Skin epidermis (tissue), 12 donors: ENCODE data around the gene CCL11.
"Not testable (repeated sequence)": the region's sequence is repeated elsewhere in the genome, so short reads cannot be mapped to it uniquely, and the experiment has no call there.

ENCODE experiments used
- H3K27ac ChIP-seq, 21 experiments: fragments of 200-600 bp; sonication (generic) in 11 of 21; one replicate each; pipeline ENCODE4 v1.5.0; 2020; ENCODE audit warnings: mild to moderate bottlenecking in 3 of 21, inconsistent platforms in 2 of 21, moderate library complexity in 2 of 21
- H3K4me3 ChIP-seq, 7 experiments: fragments of 200-600 bp; sonication (generic) in 2 of 7; one replicate each; pipeline ENCODE4 v1.5.0; 2020; ENCODE audit warnings: inconsistent platforms in 2 of 7, mild to moderate bottlenecking in 2 of 7, moderate library complexity in 1 of 7

CCL11 gene

DNA sequence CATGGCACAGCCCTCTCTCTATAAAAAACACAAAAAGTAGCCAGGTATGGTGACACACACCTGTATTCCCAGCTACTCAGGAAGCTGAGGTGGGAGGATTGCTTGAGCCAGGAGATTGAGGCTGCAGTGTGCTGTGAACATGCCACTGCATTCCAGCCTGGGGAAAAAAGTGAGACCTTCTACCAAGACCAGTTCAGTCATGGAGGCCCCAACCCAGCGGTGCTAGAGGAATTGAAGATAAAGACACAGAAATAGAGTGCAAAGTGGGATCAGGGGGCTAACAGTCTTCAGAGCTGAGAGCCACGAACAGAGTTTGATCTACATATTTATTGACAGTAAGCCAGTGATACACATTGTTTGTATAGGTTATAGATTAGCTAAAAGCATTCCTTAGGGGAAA lies 18.1 kb downstream of the CCL11 start:
- no peak overlapping the region for H3K27ac ChIP-seq
- H3K4me3 ChIP-seq = no peak overlapping the region

GRCh38 chr17:34305061-34305460 lies 19.5 kb downstream of the CCL11 start:
- no peak overlapping the region for H3K27ac ChIP-seq

DNA sequence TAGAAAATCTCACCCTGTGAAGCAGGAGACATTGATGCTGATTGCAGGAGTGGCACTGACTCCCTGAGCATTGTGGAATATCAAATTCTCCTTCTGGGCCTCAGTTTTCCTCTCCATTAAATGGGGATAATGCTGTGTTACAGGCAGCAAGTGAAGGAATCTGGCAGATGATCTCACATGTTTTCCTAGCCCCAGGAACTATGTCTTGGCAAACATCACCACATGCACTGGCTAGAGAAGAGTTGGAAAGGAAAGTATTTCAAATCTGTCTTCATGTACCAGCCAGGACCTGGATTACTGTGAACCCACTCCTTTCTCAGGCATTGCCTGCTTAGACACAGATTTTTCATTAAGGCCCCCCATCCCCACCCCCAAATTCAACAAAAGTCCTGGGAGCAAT lies 20.1 kb downstream of the CCL11 start:
- no peak overlapping the region for H3K4me3 ChIP-seq
- no peak overlapping the region for H3K27ac ChIP-seq

More at GRCh38 chr17:34305061-34305460, 19.5 kb downstream of the CCL11 start:
- H3K4me3 ChIP-seq = no peak overlapping the region

GRCh38 chr17:34306466-34306865 lies 20.9 kb downstream of the CCL11 start:
- peak overlapping the region in 6 of 21 experiments; percentile 3 to 67 (median 14) for H3K27ac ChIP-seq

GRCh38 chr17:34307110-34307509 lies 21.6 kb downstream of the CCL11 start:
- Histone ChIP-seq H3K27ac (peak overlapping the region in 8 of 21 experiments; percentile 3 to 67 (median 15)), H3K4me3 (no peak overlapping the region)

More at GRCh38 chr17:34306466-34306865, 20.9 kb downstream of the CCL11 start:
- H3K4me3 ChIP-seq = no peak overlapping the region

- Histone ChIP-seq H3K27ac (no peak overlapping the region), H3K4me3 (no peak overlapping the region)
Measured at GRCh38 chr17:34308371-34308770, 22.8 kb downstream of the CCL11 start.

DNA sequence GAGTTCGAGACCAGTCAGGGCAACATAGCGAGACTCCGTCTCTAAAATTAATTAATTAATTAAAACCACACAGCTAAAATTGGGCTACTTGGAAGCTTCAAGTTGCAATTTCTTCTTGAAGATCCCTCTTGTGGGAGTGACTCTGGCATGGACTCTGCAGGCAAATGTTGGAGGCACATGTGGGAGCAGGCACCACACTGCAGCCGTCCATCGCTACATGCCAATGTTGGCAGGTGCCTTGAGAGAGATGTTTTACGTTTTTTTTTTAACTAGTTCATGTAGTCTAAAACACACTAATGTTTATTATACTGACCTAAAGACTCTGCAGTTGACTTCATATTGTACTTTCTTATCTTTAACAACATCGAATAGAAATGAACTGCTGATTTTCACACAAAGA lies 25.7 kb downstream of the CCL11 start:
- no peak overlapping the region for H3K27ac ChIP-seq

GRCh38 chr17:34312080-34312479 lies 26.5 kb downstream of the CCL11 start:
- H3K4me3 ChIP-seq = no peak overlapping the region
- peak overlapping the region in 4 of 21 experiments; percentile 16 to 60 (median 34) for H3K27ac ChIP-seq

More for the DNA sequence above, 25.7 kb downstream of the CCL11 start:
- H3K4me3 ChIP-seq = no peak overlapping the region

DNA sequence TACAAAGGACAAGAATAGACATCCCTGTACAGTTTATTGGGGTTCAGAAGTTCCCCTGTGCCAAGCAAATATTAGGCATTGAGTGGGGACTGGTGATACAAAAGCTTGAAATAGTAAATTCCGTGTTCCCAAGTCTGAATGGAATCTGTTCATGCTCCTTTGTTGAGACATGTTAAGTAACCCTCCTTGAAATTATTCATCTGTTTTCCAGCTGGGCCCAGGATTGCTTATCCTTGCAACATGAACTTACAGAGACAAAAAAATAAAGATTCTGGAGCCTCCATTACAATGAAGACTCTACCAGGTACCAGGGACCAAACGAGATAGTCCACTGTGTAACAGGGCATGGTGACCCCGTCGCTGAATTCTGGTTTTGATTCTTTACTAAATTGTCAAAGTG lies 27.6 kb downstream of the CCL11 start:
- H3K4me3 ChIP-seq = no peak overlapping the region
- H3K27ac ChIP-seq = peak overlapping the region in 7 of 21 experiments; percentile 16 to 60 (median 40)

DNA sequence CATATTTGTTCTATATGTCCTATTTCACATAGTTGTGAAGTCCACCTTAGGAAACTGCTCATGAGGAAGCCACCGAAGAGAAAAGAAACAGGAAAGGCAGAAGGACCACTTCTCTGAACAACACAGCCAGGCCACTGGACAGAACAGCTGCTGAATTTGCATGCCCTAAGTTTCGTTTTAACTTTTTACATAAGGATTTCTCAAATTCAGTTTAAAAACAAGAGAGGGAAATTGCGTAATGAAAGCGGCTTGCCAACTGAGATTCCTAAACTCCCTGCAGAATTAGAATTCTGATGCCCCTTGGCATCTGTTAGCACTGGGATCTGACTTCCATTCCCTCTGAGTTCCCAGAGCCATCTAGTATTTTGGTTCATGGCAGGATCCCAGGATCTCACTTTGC lies 28.7 kb downstream of the CCL11 start:
- Histone ChIP-seq H3K27ac (peak overlapping the region in 10 of 21 experiments; percentile 11 to 68 (median 48)), H3K4me3 (no peak overlapping the region)

- no peak overlapping the region for H3K27ac ChIP-seq
- H3K4me3 ChIP-seq = no peak overlapping the region
Measured at GRCh38 chr17:34318474-34318873, 32.9 kb downstream of the CCL11 start.

DNA sequence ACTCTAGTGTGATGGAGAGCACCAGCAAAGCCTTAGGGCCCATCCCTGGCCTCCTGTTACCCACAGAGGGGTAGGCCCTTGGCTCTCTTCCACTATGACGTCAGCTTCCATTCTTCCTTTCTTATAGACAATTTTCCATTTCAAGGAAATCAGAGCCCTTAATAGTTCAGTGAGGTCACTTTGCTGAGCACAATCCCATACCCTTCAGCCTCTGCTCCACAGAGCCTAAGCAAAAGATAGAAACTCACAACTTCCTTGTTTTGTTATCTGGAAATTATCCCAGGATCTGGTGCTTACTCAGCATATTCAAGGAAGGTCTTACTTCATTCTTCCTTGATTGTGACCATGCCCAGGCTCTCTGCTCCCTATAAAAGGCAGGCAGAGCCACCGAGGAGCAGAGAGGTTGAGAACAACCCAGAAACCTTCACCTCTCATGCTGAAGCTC lies 33.5 kb downstream of the CCL11 start, which contains the start of gene CCL8:
TSS of gene CCL8 (plus strand) at position 397 of the 445 bp plus-strand sequence. CDS start 67 bp downstream, outside the sequence.
- Histone ChIP-seq H3K27ac (peak within 1 kb of the TSS in 5 of 21 experiments; percentile 4 to 27 (median 6)), H3K4me3 (no peak within 1 kb of the TSS)

DNA sequence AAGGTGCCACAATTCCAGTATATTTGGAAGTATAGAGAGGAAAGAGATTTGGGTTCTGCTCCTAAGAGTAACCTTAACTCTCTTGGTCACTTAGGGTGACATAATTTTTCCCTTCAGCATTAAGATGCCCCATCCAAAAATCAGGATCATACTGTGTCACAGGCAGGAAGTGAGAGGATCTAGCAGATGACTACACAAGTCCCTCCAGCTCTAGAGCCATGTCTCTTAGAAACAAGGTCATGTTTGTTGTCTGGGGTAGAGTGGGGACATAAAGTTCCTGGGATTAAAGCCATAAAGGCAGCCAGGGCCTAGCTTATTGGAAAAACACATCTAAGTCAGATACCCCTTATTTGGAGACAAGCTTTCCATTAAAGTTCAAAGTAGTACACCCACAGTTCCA lies 36.4 kb downstream of the CCL11 start:
- H3K27ac ChIP-seq = no peak overlapping the region
- no peak overlapping the region for H3K4me3 ChIP-seq

DNA sequence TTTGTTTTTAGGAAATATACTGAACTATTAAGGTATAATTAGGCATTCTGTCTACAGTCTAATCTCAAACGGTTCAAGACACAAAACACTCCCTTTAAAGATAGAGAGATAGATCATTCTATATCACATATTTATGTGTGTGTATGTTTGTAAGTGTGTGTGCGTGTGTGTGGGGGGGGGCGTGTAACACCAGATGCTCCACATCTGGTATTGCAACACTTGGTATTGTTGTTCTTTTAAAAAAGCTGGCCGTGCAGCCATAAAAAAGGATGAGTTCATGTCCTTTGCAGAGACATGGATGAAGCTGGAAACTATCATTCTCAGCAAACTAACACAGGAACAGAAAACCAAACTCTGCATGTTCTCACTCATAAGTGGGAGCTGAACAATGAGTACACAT lies 42.0 kb downstream of the CCL11 start:
- not testable (repeated sequence) for H3K4me3 ChIP-seq, H3K27ac ChIP-seq

DNA sequence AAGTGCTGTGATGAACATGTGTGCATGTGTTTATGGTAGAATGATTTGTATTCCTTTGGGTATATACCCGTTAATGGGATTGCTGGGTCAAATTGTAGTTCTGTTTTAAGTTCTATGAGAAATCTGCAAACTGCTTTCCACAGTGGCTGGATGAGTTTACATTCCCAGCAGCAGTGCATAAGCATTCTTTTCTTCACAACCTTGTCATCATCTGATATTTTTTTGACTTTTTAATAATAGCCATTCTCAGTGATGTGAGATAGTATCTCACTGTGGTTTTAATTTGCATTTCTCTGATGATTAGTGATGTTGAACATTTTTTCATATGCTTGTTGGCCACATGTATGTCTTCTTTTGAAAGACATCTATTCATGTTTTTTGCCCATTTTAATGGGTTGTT lies 52.2 kb downstream of the CCL11 start:
- Histone ChIP-seq H3K4me3 (no peak overlapping the region), H3K27ac (no peak overlapping the region)
